Germinal center (tissue), 1 donor: ENCODE data around the gene MIER2.
"Not testable (repeated sequence)": the region's sequence is repeated elsewhere in the genome, so short reads cannot be mapped to it uniquely, and the experiment has no call there.

Experiments used
- DNase-seq: peaks from one replicate; pipeline ENCODE4 v3.0.0; 2012; ENCODE audit warnings: mixed read lengths, low spot score

Gene MIER2

GRCh38 chr19:282501-282900 is 62.1 kb downstream of the MIER2 start:
- no peak for DNase-seq

GRCh38 chr19:281992-282391 is 62.6 kb downstream of the MIER2 start:
- DNase-seq, result no peak

- no peak for DNase-seq
Observed at GRCh38 chr19:281156-281853, 63.3 kb downstream of the MIER2 start.

- DNase-seq, result no peak
Observed at GRCh38 chr19:280541-281009, 64.0 kb downstream of the MIER2 start.

GRCh38 chr19:279656-280055 is 64.9 kb downstream of the MIER2 start:
- DNase-seq, result no peak

- no peak for DNase-seq
Observed at GRCh38 chr19:279231-279630, 65.4 kb downstream of the MIER2 start.

GRCh38 chr19:277581-278165 is 66.9 kb downstream of the MIER2 start:
- DNase-seq, result no peak

- no peak for DNase-seq
Observed at GRCh38 chr19:277131-277530, 67.5 kb downstream of the MIER2 start.

- no peak for DNase-seq
Observed at GRCh38 chr19:275958-276646, 68.5 kb downstream of the MIER2 start.

- no peak for DNase-seq
Observed at GRCh38 chr19:275000-275399, 69.6 kb downstream of the MIER2 start.

GRCh38 chr19:273393-273792 is 71.2 kb downstream of the MIER2 start:
- DNase-seq, result no peak

GRCh38 chr19:271856-272255 is 72.7 kb downstream of the MIER2 start:
- DNase-seq, result no peak

- DNase-seq, result not testable (repeated sequence)
Observed at GRCh38 chr19:270766-271318, 73.8 kb downstream of the MIER2 start.

GRCh38 chr19:269241-269640 is 75.4 kb downstream of the MIER2 start:
- DNase-seq, result no peak

- no peak for DNase-seq
Observed at GRCh38 chr19:262125-262524, 82.5 kb downstream of the MIER2 start.

- not testable (repeated sequence) for DNase-seq
Observed at GRCh38 chr19:256804-257203, 87.8 kb downstream of the MIER2 start.
